Panc1 (cell line): ENCODE measurements around the gene KLB. TPM values are rescaled to one million over a fixed set of nuclear protein-coding genes. Genes with fewer than 3 reads are reported as not detected.
A peak's percentile ranks its signal among the peaks of the same experiment; 100 is the strongest.

Experiments
- ATAC-seq: fragments of 200-7000 bp; cut with Tn5 transposase; 2 replicates; pipeline ENCODE4 v1.9.1; 2020; ENCODE audit warnings: mild to moderate bottlenecking, moderate library complexity
- Bru-seq: library from RNA; stranded (reverse); fragments of 400-500 nt; gene quantifications from one replicate; lab custom pipeline; 2021; lab: Mats Ljungman, UMichigan
- BruChase-seq, 2 experiments: library from RNA; stranded (reverse); fragments of 400-500 nt; gene quantifications; one replicate each; lab custom pipeline; 2021; lab: Mats Ljungman, UMichigan
- BruUV-seq: library from RNA; stranded (reverse); fragments of 400-500 nt; replicated peaks from 2 replicates; lab custom pipeline; 2021; lab: Mats Ljungman, UMichigan
- CTCF ChIA-PET: fragments of 300-600 bp; sonication (Branson Sonifier 250); formaldehyde crosslinking; loops from one replicate; lab custom pipeline; 2022; ENCODE audit warnings: antibody characterized with exemption; lab: Charles Lee
- POLR2A ChIA-PET: fragments of 300-600 bp; sonication (Branson Sonifier 250); formaldehyde crosslinking; loops from one replicate; lab custom pipeline; 2022; ENCODE audit warnings: antibody characterized with exemption; lab: Charles Lee
- DNase-seq: peaks from one replicate; pipeline ENCODE4 v3.0.0-alpha.2; 2010; ENCODE audit warnings: low read depth, low spot score
- H3K27ac ChIP-seq: 2 replicates; pipeline ENCODE4 v1.5.1; 2011; ENCODE audit warnings: mild to moderate bottlenecking, low read length, inconsistent platforms
- H3K27me3 ChIP-seq: fragments of 200-500 bp; sonication (Bioruptor generic); 2 replicates; pipeline ENCODE4 v1.6.0; 2014; ENCODE audit warnings: low read length, inconsistent platforms; ENCODE audit not compliant: control insufficient read depth, insufficient read depth
- H3K36me3 ChIP-seq: fragments of 200-500 bp; sonication (Bioruptor generic); 2 replicates; pipeline ENCODE4 v1.5.1; 2014; ENCODE audit warnings: inconsistent platforms, mild to moderate bottlenecking, low read length, moderate library complexity; ENCODE audit not compliant: control insufficient read depth, insufficient read depth
- H3K4me1 ChIP-seq: 2 replicates; pipeline ENCODE4 v1.5.1; 2011; ENCODE audit warnings: inconsistent platforms, mild to moderate bottlenecking, low read length, moderate library complexity; ENCODE audit not compliant: control insufficient read depth, insufficient read depth
- H3K4me3 ChIP-seq, 2 experiments: 2 replicates each; pipeline ENCODE4 v1.5.1; 2011 to 2012; ENCODE audit warnings: low read depth in 2 of 2, low read length in 2 of 2, mild to moderate bottlenecking in 2 of 2, inconsistent platforms in 1 of 2, moderate library complexity in 1 of 2
- H3K9me3 ChIP-seq: fragments of 200-500 bp; sonication (Bioruptor generic); 2 replicates; pipeline ENCODE4 v1.5.1; 2014; ENCODE audit warnings: low read depth, mild to moderate bottlenecking, inconsistent platforms, low read length, moderate library complexity; ENCODE audit not compliant: control insufficient read depth, insufficient read depth
- CTCF ChIP-seq: fragments of 450-650 bp; IDR thresholded peaks from 2 replicates; pipeline ENCODE4 v1.5.1; 2017; ENCODE audit warnings: mild to moderate bottlenecking
- POLR2AphosphoS5 ChIP-seq: IDR thresholded peaks from 2 replicates; pipeline ENCODE4 v1.6.1; 2012; ENCODE audit warnings: mild to moderate bottlenecking, low read depth, low read length, moderate library complexity
- REST ChIP-seq, 2 experiments: IDR thresholded peaks; 2 replicates each; pipeline ENCODE4 v1.6.1; 2011 to 2012; ENCODE audit warnings: low read depth in 2 of 2, control low read depth in 1 of 2, low read length in 1 of 2, mild to moderate bottlenecking in 1 of 2, moderate library complexity in 1 of 2; ENCODE audit not compliant: insufficient read depth in 1 of 2
- SIN3A ChIP-seq: IDR thresholded peaks from 2 replicates; pipeline ENCODE4 v1.6.1; 2012; ENCODE audit warnings: low read depth, mild to moderate bottlenecking, low read length, moderate library complexity, borderline replicate concordance; ENCODE audit not compliant: insufficient read depth
- TCF7L2 ChIP-seq: IDR thresholded peaks from 2 replicates; pipeline ENCODE4 v1.6.1; 2011; ENCODE audit warnings: mild to moderate bottlenecking, low read depth, low read length, inconsistent platforms
- in situ Hi-C: cut with HindIII; loops from 2 replicates; pipeline ENCODE4 v1.10.0; 2016; ENCODE audit warnings: low sequenced_read_pairs, low pct_unique_long_range_greater_than_20kb
- intact Hi-C: fragments of 100-400 bp; cut with micrococcal nuclease; formaldehyde crosslinking; loops from one replicate; pipeline ENCODE4 v1.10.0; 2022; ENCODE audit not compliant: unreplicated experiment
- long read RNA-seq: library from polyadenylated mRNA; unstranded; transcript quantifications from one replicate; pipeline ENCODE4 v2.0.0, GENCODE V29; 2021; ENCODE audit not compliant: unreplicated experiment
- polyA plus RNA-seq: library from polyadenylated mRNA; unstranded; fragments of >200 nt; gene quantifications from one replicate; pipeline ENCODE4 v1.2.1, GENCODE V29; 2012; ENCODE audit warnings: missing spikeins; ENCODE audit not compliant: insufficient read length
- total RNA-seq: library from RNA; stranded (reverse); gene quantifications from one replicate; pipeline ENCODE4 v1.2.1, GENCODE V29; 2021; ENCODE audit not compliant: unreplicated experiment

Gene KLB
- total RNA-seq: not detected
- polyA plus RNA-seq: not detected
- percentile 15 among the genes with signal in this experiment for Bru-seq, nascent RNA
- BruChase-seq, experiment 1, labeled RNA remaining after a 2-hour chase: percentile 11 among the genes with signal in this experiment
- percentile 10 among the genes with signal in this experiment for BruChase-seq, experiment 2, labeled RNA remaining after a 6-hour chase
- long read RNA-seq, partial matches to known transcripts: 0 of 1 reads
- long read RNA-seq, other reads (novel, unspliced or antisense): 1 of 1 reads

- no peak for DNase-seq
- no TSS peak for BruUV-seq
- POLR2A ChIA-PET: no interaction called here
- CTCF ChIA-PET: interaction anchor here (0.5 kb wide), 1 partner anchor 32 kb away, joined by 6 read pairs; no protein-coding TSS in a partner anchor
- Histone ChIP-seq H3K4me3 (peak within 1 kb of the TSS in 1 of 2 experiments; percentile 36; a peak in 2 of 4 replicates), H3K9me3 (no peaks in the 10 kb centered on the region), H3K36me3 (no peaks in the 10 kb centered on the region), H3K4me1 (no peaks in the 10 kb centered on the region), H3K27me3 (no peaks in the 10 kb centered on the region), H3K27ac (no peak within 1 kb of the TSS)
- TF ChIP-seq CTCF: no peak
- no peak for TF ChIP-seq SIN3A
- TF ChIP-seq REST (IDR thresholded peaks at IDR 0.05; ENCODE audit: insufficient read depth in 1 of 2, low read depth in 2 of 2, low read length in 1 of 2): no peak
- TF ChIP-seq POLR2AphosphoS5: no peak
- no peak for TF ChIP-seq TCF7L2
- intact Hi-C loops (no loop called here), in situ Hi-C loops (no loop called here)
- peak; percentile 53; the same call in 1 of the 2 replicates for ATAC-seq
Observed at GRCh38 chr4:39406763-39407583, at the start of gene KLB. Gene KLB, plus strand, starts transcription at chr4:39406930. Its CDS starts 20 bp downstream, at chr4:39406950.

GRCh38 chr4:39357002-39357401 lies 49.7 kb upstream of the KLB start:
- no peaks in the 10 kb centered on the region for H3K27me3 ChIP-seq

More at GRCh38 chr4:39357002-39357401, 49.7 kb upstream of the KLB start:
- H3K9me3 ChIP-seq: no peaks in the 10 kb centered on the region
- no peaks in the 10 kb centered on the region for H3K36me3 ChIP-seq
- intact Hi-C loops: no loop called here
- no peak for TF ChIP-seq REST (IDR thresholded peaks at IDR 0.05; ENCODE audit: insufficient read depth in 1 of 2, low read depth in 2 of 2, low read length in 1 of 2)
- TF ChIP-seq POLR2AphosphoS5: no peak
- no peak for TF ChIP-seq SIN3A
- TF ChIP-seq CTCF: no peak
- no peak for TF ChIP-seq TCF7L2
- BruUV-seq: no TSS peak
- H3K4me1 ChIP-seq: peaks cover 9% of the 10 kb centered on the region; the same call in 1 of the 2 replicates
- in situ Hi-C loops: no loop called here
- ChIA-PET CTCF (no interaction called here), POLR2A (interaction anchor here (0.8 kb wide), 1 partner anchor 8 kb away, joined by 8 read pairs; no protein-coding TSS in a partner anchor)
- H3K4me3 ChIP-seq: no peak overlapping the region
- ATAC-seq (no peak), DNase-seq (no peak)
- no peak overlapping the region for H3K27ac ChIP-seq
